Epithelial cell of prostate (primary cell): ENCODE measurements around the gene RAB31.
"Not testable (repeated sequence)": the region's sequence is repeated elsewhere in the genome, so short reads cannot be mapped to it uniquely, and the experiment has no call there.

ENCODE experiments used
- DNase-seq: peaks from one replicate; pipeline ENCODE4 v3.0.0-alpha.2; 2011; ENCODE audit warnings: low read depth, low spot score
- H3K27ac ChIP-seq: fragments of 450-650 bp; 2 replicates; pipeline ENCODE4 v1.5.1; 2017; ENCODE audit warnings: mild to moderate bottlenecking

Gene RAB31

DNA sequence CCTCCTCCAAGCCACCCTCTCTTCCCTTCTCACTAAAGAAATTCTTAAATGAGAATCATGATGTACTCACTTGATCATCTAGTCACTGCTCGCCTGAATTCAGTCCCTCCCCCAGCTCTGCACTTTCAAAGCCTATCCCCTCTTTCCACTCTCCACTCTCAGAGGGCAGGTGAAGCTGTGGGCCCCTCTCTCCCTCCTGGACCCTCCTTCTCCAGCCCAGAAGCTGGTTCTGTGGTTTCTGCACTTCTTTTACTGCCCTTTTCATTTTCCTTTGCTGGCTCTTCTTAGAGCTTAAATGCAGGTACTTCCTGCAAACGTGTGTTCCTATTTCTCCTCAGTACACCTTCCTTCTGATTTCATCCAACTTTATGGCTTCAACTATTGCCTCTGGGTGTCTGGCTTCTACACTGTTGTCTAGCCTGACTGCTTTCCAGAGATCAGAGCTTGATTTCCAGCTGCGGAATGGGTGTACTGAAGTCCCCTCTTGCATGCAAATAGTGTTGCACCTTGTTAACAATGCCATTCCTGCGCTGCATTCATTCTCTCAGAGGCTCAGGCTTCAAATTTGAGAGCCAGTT is 162.4 kb downstream of the RAB31 start:
- peak overlapping the region; percentile 73 for H3K27ac ChIP-seq
- DNase-seq = no peak

DNA sequence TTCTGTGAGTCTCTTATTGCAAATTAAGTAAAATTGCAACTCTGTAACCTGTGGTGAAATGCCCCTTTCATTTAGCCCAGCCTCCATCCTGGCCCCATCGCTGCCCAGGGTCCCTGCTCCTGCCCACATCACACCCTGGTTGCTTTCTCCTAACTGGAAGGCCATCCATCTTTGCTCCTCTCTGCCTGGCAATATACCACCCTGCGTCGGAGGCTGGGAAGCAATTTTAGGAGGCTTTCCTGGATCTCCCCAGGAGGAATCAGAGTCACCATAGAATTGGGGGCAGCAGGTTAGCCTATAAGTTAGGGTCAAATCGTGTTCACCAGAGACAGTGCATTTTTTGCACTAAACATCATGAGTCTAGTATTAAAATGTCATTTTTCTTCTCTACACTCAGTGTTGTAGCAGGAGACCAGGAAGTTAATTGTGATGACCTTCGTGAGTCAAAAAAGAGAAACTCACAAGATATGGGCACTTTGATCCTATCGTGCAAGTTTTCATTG is 163.2 kb downstream of the RAB31 start:
- DNase-seq = no peak

DNA sequence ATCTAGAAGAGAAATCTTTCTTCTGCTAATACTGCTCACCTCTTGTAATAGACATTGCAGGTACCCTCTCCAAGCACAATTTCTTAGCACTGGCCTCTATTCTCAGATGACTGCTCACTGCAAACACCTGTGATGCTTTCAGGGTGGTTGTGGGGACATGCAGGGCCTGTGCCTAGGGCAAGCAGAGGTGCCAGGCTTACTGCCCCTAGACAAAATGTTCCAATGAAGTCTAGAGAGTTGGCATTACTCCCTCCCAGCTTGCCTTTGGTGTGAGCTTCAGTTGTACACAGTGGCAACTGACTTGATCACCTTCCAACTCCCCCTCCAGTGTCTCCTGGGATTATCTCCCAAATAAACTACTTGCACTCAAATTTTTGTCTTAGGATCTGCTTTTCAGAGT is 164.7 kb downstream of the RAB31 start:
- H3K27ac ChIP-seq = no peak overlapping the region
- DNase-seq = no peak

More for the DNA sequence above, 163.2 kb downstream of the RAB31 start:
- H3K27ac ChIP-seq = no peak overlapping the region

DNA sequence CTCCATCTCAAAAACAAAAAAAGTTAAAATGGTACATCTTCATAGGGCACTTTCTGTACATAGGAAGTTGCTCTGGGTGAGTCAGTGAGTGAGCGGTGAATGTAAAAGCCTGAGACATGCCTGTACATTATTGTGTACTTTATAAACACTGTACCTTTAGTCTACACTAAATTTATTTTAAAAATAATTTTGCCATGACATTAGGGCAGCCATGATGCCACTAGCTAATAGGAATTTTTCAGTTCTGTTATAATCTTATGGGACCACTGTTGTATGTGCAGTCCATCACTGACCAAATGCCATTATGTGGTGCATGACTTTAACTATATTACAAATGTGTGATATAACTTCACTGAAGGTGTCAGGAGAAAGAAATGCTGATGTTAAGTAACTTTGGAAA is 166.6 kb downstream of the RAB31 start:
- H3K27ac ChIP-seq = peak overlapping the region; percentile 47
- no peak for DNase-seq

DNA sequence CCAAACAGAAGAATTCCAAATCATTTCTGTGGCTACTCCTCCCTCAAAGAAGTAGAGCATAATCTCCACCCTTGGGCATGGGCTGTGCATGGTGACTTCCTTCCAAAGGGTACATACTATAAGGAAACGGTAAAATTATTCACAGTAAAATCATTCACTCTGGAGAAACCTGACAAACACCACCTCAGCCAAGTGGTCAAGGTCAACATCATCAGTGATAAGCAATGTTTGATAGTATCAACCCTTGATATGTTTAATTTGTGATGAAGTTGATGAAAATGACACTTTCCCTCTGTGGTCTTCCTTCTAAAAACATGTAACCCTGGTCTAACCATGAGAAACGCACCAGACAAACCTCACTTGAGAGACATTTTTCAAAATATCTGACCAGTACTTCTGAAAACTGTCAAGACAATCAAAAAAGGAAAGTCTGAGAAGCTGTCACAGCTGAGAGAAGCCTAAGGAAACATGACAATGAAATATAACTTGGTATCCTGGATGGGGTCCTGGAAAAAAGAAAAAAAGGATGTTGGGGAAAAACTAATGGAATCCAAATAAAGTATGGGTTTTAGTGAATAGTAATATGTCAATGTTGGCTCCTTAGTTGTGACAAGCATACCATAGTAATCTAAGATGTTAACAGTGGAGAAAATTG is 168.2 kb downstream of the RAB31 start:
- H3K27ac ChIP-seq = peak overlapping the region; percentile 64

DNA sequence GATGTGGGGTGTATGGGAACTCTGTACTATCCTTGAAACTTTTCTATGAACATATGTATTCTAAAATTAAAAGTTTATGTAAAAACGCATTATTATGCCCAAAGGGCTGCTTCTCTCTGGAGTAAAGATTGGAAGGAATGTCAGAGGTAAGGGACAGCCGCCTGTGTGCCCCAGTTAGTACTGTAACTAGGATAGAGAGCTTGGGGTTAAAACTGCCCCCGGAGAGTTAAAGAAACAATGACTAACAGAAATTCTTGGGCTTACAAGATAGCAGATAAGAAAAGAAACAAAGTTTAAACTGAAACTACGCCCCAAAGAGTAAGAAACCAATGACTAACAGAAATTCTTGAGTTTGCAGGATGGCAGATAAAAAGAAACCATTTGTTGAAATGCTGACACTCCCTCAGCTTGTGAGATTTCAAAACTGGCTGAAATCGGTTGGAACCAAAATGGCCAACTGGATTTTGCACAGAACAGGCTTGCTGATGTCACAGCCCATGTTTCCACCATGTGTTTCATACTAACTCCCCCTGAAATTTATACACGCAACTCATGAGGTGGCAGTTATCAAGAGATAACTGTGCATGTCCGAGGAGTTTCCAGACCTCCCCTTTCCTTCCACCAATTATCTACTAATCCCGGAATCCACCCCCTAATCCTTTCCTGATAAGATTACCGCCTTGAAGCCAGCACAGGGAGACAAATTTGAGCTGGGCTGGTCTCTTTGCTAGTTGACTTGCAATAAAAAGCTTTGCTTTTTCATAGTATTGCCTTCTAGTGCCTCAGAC is 169.0 kb downstream of the RAB31 start:
- peak overlapping the region; percentile 64 for H3K27ac ChIP-seq
- no peak for DNase-seq

More for the DNA sequence above, 168.2 kb downstream of the RAB31 start:
- no peak for DNase-seq

DNA sequence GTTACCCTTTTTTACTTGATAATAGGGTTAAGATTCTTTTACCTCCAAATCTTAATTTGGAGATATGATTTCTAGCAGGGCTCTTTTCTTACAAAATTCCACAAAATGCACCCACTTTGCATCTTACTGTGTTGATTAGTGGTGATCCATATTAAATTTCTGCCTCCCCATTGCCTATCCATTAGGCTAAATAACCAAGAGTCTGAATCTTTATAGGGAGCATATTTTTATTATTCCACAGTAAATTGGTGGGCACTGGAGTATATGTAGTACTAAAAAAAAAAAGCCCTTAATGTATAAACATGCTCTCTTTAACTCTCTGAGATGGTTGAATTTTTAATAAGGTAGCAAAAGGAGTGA is 169.5 kb downstream of the RAB31 start:
- no peak for DNase-seq
- H3K27ac ChIP-seq = peak overlapping the region; percentile 64

DNA sequence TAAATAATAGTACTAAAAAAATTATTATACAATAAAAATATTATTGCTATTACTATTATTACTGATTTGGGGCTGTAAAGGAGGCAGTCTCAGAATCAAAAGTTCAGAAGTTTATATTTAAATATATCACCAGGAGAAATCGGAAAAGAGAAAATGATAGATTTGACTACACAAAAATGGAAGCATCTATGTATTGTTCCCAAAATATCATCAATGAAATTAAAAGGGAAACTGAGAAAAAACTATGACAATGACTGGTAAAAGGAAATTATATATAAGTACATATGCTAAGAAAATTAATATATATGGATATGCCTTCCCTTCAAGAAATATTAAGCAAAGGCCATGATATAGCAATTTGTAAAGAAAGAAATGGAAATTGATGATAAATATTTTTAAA is 170.0 kb downstream of the RAB31 start:
- no peak overlapping the region for H3K27ac ChIP-seq
- no peak for DNase-seq

DNA sequence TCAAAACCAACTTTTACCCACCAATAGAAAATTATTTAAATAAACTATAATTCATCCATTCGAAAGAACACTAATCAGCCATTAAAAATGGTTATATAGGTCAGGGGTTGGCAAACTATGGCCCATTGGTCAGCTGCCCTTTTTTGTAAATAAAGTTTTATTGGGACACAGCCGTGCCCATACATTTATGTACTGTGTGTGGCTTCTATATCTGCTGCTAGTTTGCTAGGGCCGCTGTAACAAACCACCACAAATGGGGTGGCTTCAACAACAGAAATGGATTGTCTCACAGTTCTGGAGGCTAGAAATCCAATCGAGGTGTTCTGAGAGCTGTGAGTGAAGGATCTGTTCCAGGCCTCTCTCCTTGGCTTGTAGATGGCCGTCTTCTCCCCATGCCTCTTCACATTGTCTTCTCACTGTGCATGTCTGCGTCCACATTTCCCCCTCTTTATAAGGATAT is 170.7 kb downstream of the RAB31 start:
- no peak overlapping the region for H3K27ac ChIP-seq
- no peak for DNase-seq

DNA sequence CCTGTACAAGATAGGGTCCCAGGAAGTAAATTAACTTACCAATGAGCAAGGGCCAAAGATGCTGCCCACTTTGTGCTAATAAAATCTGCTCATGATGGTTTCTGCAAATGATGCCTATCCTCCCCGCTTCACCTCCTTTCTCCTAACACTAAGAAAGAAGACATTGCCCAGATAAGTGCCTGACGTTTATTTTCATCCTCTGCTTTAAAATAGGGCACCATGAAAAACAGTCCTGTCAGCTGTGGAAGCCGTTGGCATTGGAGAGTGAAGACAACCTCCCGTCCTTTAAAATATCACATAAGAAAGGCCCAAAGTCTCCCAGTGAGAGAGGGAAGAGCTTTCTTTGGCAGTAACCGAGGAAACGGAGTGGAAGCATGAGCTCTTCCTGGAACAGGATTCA is 176.0 kb downstream of the RAB31 start:
- DNase-seq = no peak
- no peak overlapping the region for H3K27ac ChIP-seq

DNA sequence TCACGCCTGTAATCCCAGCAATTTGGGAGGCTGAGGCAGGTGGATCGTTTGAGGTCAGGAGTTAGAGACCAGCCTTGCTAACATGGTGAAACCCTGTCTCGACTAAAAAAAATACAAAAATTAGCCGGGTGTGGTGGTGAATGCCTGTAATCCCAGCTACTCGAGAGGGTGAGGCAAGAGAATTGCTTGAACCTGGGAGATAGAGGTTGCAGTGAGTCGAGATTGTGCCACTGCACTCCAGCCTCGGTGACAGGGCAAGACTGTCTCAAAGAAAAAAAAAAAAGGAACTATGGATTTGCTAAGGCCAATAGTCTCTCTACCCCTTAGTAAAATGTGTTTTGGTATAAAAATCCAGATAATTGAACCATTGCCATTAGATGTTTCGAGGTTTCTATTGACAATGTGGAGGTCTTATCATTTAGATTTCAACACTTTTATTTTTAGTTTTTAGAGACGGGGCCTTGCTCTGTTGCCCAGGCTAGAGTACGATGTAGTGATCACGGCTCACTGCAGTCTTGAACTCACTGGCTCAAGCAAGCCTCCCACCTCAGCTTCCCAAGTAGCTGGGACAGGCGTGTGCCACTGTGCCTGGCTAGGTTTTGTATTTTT is 176.5 kb downstream of the RAB31 start:
- no peak overlapping the region for H3K27ac ChIP-seq

DNA sequence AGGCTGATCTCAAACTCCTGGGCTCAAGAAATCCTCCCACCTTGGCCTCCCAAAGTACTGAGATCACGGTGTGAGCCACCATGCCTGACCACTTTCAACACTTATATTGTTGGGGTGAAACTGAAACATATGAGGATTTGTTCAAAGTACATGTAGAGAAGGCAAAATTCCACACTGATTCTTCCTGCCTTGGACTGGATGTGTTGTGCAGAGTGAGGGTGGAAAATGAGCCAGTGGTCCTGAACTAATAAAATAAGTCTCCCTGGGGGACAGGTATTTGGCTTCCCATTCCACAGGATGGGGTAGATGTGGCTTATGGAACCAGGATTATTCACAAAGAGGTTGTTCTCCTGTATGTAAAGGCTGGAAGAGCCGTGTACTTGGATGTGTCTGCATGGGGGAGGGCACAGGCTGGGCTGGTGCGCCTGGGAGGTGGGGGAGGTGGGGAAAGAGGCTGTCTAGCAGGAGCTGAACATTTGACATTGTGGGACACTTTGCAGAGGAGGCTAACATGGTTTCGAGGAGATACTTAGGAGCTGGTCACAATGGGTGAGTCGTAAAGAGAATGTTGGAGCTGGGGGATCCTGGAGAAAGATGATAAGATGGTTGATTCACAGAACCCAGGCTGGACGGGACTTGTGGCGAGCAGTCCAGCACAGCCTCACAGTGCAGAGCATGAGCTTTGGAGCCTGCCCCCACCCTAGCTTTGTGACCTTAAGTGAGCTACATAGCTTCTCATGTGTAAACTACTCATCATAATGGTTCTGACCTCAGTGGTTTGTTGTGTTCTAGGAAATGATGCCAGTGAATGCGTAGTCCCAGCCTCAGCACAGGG is 177.3 kb downstream of the RAB31 start, which contains the start of gene TXNDC2:
Gene TXNDC2, plus strand, starts transcription at position 804 of the 835 bp plus-strand sequence. CDS start 708 bp downstream, outside the sequence.
- no peak for DNase-seq
- no peak within 1 kb of the TSS for H3K27ac ChIP-seq

More for the DNA sequence above, 176.5 kb downstream of the RAB31 start:
- DNase-seq = no peak

DNA sequence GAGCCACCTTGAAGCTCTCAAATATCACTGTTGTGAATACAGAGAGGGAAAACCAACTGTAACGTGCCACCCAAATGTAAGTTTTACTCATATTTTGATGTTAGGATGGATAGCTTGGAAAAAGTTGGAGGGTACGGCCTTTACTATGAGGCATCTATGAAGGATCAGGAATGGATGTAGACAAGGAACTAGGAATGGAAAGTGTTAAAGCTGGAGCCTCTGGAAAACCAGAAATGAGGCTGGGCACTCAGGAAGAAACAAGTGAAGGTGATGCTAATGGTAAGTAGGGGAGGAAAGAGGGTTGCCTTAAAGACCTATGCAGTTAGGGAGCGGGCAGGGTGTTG is 177.9 kb downstream of the RAB31 start:
- DNase-seq = no peak
- no peak overlapping the region for H3K27ac ChIP-seq

DNA sequence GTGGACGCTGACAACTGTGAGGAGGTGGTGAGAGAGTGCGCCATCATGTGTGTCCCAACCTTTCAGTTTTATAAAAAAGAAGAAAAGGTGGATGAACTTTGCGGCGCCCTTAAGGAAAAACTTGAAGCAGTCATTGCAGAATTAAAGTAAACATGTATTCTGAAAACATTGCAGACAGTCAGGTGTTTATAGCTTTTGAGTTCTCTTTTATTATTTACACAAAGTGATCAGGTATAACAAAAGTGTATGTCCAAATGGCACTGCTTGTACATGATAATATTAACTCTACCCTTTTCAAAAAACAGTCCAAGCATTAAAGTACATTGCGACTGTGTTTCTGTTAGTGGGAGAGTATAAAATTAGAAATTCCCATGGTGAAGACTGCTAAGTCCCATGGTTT is 179.9 kb downstream of the RAB31 start:
- H3K27ac ChIP-seq = no peak overlapping the region

DNA sequence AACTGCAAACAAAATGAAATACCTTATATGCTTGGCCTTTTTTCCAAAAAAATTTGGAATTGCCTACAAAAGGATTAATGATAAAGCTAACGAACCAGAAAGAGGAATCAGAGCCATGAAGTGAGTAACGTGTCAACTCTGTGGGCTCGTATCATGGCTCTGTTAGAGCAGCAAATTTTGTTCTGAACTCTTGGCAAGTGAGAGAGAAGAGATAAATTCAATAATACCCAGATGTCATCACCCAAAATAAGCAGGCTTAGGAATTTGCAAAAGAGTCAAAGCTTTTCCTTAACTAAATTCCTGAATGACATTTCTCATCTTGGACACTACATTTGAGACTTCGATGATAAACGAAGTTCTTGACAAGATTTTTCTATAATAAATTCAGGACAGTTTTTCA is 182.1 kb downstream of the RAB31 start:
- no peak overlapping the region for H3K27ac ChIP-seq
- DNase-seq = no peak

More for the DNA sequence above, 179.9 kb downstream of the RAB31 start:
- DNase-seq = no peak

DNA sequence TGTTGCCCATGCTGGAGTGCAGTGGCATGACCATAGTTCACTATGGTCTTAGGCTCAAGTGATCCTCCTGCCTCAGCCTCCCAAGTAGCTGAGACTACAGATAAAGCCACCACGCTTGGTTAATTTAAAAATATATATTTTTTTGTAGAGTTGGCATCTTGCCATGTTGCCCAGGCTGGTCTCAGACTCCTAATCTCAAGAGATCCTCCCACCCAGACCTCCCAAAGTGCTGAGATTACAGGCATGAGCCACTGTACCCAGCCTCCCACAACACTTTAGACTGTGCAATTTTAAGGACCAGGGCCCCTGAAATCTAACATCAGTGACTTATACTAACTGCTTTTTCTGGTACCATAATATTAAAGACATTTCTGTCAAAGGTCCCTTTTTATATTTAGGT is 182.9 kb downstream of the RAB31 start:
- no peak overlapping the region for H3K27ac ChIP-seq
- DNase-seq = no peak

DNA sequence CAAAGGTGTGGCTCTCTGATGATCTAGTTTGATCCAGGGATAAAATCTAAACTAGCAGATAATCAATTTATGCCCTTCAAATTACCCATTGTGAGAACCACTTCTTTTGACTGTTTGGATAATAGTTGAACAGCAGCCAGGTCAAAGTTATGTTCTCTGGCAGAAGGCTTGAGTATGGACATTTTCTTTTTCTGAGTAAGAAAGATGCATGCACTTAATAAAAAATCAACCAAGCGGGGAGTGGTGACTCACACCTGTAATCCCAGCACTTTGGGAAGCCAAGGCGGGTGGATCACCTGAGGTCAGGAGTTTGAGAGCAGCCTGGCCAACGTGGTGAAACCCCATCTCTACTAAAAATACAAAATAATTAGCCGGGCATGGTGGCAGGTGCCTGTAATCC is 183.4 kb downstream of the RAB31 start:
- not testable (repeated sequence) for H3K27ac ChIP-seq, DNase-seq

DNA sequence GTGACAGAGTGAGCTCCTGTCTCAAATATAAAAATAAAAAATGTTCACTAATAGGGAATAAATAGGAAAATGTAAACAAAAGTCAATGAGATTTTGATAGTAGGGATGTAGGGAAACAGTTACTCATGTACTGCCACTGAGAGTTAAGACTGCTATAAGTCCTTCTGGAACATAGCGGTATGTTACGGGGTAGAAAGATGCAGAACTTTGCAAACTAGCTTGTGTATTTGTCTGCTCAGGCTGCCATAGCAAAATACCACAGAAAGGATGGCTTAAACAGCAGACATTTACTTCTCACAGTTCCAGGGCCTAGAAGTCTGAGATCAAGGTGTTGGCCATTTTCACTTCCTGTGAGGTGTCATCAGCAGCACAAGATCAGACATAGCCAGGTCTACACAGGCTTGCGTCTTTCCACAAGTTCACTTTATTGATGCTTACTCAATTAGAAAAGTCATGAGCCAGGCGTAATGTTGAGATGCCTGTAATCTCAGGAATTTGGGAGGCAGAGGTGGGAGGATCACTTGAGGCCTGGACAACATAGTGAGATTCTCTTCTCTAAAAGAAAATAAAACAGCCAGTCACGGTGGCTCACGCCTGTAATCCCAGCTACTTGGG is 186.5 kb downstream of the RAB31 start:
- peak overlapping the region; percentile 68 for H3K27ac ChIP-seq
- no peak for DNase-seq

DNA sequence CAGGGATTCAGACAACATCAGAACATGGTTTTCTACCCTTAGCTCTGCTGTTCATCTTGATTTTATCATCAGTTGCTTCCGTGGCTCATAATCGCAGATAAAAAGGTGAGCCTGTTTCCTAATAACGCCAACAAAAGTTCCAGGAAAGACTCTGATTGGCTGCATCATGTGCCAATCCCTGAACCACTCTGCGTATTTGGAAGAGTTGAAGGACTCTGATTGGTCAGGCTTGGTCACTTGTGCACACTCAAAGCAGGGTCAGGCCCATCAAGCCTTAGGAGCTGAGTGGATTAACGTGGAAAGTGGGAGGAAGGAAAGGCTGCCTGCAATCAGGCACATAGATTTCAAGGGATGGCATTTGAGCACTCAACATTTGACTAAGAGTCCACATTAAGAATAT is 189.0 kb downstream of the RAB31 start:
- H3K27ac ChIP-seq = no peak overlapping the region
- DNase-seq = no peak
